Stimulated activated CD8-positive, alpha-beta memory T cell treated with anti-CD3 and anti-CD28 coated beads, Interleukin-4, amount 100 ng/mL, for 1 hour (primary cell): ENCODE results near the gene MAP4.

Experiments used
- DNase-seq, 2 donors: peaks; one replicate each; pipeline ENCODE4 v3.0.0-alpha.2; 2020; ENCODE audit warnings: low read depth in 2 of 2, low spot score in 1 of 2

Gene MAP4

GRCh38 chr3:47974974-47975470 is 41.2 kb downstream of the MAP4 start:
- DNase-seq, result no peak

DNA sequence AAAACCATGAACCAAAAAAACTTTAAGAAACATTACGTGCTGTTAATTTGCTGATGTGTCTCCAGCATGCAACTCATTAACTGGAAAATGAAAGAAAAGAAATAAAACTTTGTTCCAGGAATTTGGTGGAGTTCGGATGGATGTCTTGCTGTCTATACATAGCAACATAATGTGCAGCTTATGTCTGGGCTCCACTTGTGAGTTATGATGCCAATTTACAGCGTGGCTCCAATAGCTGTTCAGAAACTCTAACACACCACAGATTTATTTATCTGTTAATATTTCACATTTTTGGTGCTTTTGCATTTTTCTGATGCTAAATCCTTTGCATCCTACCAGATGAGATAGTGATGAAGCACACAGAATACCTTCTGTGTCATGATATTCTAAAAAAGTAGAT is 45.1 kb downstream of the MAP4 start:
- no peak for DNase-seq

- DNase-seq, result no peak
Measured at GRCh38 chr3:47964740-47965139, 51.5 kb downstream of the MAP4 start.

DNA sequence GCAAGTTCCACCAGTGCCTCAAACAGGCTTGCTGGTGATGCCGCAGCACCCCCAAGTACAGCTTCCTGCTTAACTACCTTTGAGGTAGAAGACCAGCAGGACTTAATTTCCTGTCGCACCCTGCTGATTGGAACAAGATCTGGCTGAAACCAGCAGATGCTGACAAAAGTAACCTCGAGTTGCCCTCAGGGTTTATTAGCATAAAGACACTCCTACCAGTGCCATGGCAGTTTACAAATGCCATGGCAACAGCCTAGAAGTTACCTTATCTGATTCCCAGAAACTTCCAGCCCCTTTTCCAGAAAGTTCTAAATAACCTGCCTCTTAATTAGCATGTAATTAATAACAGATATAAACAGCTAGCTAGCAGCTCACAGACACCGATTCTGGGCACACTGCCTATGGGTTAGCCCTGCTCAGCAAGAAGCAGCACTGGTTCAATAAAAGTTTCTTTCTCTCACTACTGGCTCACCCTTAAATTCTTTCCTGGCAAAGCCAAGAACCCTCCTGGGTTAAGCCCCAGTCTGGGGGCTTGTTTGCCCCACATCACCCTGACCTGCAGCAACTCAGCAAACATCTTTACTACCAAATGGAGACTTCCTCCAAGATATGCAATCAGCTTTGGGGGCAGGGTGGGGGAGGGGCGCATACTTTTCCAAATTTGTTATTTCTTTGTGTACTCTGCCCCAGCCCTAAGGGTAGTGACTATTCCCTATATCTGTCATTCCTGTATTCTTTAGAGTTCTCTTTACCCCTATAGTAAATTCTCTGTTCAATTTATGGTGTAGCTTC is 54.2 kb downstream of the MAP4 start:
- no peak for DNase-seq

- no peak for DNase-seq
Measured at GRCh38 chr3:47961036-47961435, 55.2 kb downstream of the MAP4 start.

- no peak for DNase-seq
Measured at GRCh38 chr3:47956521-47956920, 59.7 kb downstream of the MAP4 start.

GRCh38 chr3:47954567-47954966 is 61.6 kb downstream of the MAP4 start:
- DNase-seq, result no peak

DNA sequence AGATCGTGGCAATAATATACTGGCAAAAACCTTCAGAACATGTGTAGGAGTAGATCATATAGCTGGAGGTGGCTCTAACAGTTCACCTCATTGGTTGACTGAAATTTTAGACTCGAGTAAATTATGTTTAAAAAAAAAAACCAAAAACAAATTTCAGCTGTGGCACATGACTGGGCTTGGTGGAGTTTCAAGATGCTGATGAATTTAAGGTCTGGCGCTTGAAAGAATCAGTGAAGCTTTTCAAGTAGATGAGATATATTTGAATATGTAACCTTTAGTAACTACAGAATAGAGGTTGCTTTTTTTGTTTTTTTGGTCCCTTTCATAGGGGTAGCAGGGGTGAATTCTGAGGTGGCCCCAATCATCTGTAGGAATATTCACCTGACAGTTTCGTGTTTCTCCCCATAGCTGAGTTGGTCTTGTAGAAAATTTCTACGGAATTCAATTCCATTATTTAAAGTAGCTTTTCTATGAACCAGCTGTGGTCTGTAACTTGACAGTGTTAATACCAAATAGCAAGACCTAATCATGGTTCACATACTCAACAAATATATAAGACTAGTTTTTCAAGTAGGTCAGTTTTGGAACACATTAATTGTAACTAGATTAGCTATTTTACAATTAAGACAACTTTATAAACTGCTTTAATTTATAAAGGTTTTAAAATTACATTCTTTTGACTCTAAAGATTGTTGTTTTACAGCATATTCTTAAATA is 65.6 kb downstream of the MAP4 start:
- no peak for DNase-seq

- DNase-seq, result no peak
Measured at GRCh38 chr3:47949979-47950378, 66.2 kb downstream of the MAP4 start.

- no peak for DNase-seq
Measured at GRCh38 chr3:47940232-47940631, 76.0 kb downstream of the MAP4 start.

DNA sequence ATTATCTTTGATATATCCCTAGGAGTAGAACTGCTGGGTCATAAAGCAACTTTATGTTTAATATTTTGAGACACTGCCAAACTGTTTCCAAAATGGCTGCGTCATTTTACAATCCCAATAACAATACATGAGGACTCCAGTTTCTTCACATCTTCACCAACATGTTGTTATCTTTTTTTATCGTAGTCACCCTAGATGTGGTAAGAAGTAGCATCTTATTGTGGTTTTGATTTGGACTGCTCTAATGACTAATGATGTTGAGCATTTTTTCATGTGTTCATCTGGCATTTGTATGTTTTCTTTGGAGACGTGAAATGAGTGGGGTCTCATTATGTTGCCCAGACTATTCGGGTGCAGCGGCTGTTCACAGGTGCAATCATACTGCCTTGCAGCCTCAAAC is 83.8 kb downstream of the MAP4 start:
- DNase-seq, result no peak

DNA sequence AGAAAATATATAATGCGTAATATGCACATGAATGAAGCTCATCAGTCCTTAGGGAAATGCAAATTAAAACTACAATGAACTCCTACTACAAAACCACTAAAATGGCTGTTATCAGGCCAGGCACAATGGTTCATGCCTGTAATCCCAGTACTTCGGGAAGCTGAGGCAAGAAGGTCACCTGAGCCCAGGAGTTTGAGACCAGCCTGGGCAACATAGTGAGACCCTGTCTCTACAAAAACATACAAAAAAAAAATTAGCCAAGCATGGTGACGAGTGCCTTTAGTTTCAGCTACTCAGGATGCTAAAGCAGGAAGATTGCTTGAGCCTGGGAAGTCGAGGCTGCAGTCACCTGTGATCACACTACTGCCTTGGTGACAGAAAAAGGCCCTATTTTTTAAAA is 85.2 kb downstream of the MAP4 start:
- no peak for DNase-seq

- no peak for DNase-seq
Measured at GRCh38 chr3:47916696-47917095, 99.5 kb downstream of the MAP4 start.

- DNase-seq, result no peak
Measured at GRCh38 chr3:47916201-47916600, 100.0 kb downstream of the MAP4 start.

DNA sequence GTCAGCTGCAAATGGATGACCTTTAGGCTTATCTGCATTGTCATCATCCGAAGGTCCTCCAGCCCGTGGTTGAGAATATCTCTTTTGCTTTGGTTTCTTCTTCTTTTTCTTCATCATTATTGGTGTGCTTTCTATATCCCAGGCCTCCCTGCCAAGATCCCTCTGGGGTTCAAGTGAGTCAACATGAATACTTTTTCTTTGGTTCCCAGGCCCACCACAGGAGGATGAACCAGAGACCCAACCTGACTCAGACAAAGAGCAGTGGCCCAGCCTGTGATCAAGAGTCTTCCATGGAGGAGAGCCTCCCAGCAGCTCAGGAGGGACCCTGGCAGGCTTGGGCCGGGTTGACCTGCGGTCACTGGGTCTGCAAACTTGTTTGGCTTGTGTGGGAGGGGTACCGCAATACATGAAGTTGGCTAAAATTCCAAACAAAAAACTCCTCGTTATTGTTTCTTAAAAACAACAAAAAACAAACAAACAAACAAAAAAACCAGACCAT is 104.2 kb downstream of the MAP4 start:
- DNase-seq, result no peak

DNA sequence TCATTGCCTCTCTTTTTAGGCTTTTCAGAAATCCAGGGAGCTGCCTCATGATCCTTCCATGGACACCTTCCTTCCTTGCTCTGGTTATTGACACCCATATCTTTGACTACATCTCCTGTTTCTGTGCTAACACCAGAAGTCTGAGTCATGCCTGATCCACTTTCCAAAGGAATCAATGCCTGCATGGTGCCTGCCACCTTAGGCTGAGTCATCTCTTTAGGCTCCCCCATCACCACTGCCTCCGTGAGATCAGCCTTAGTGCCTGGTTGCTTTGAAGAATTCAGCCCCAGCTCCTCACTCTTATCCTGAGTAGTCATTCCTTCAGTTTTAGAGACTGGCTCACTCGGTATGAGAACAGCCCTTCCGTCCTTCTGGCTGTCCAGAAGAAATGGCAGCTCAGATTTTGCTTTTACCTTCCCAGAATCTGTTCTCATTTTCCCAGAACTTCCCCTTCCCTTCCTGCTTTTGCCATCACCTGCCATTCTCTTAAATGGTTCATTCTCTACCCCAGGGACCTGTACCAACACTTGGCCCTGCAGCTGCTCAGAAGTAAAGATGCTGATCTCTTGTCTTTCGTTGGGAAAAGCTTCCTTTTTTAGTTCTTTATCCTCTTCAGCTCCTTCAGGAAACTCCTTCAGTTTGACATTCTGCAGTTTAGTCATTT is 105.3 kb downstream of the MAP4 start:
- DNase-seq, result no peak

DNA sequence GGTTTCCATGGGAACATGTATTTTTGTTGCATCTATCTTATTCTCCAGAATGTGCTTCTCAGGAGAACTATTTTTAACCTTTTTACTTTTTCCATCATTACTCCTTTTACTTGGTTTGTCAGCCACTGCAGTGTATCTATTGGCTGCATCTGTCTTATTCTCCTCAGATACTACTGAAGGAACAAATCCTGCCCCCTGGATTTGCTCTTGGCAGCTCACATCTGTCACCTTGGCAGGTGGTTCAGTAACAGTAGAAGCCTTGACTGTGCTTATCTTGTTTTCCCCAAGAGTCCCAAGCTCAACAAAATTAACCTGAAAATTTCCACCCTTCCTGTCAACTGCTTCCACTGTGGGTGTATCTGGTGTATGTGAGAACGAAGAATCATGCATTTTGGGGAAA is 106.0 kb downstream of the MAP4 start:
- no peak for DNase-seq

GRCh38 chr3:47909607-47910006 is 106.6 kb downstream of the MAP4 start:
- no peak for DNase-seq

DNA sequence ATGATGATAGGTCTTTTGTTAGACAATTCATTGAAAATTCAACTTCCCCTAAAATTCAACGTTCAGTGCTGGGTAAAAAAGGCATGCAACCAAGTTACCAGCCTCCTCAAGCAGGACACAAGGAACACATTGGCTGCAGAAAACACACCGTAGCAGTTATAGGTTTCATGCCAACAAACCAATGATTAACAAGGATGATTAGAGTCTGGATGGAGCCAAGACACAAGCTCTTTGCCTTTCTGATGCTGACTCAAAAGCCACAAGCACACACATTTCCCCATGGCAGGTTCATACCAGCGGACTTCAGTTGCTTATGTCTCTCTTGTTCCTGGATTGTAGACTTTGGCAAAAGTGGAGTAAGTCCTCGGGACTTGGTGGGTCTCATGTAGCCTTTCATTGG is 107.5 kb downstream of the MAP4 start:
- DNase-seq, result no peak

- no peak for DNase-seq
Measured at GRCh38 chr3:47907784-47908183, 108.4 kb downstream of the MAP4 start.

DNA sequence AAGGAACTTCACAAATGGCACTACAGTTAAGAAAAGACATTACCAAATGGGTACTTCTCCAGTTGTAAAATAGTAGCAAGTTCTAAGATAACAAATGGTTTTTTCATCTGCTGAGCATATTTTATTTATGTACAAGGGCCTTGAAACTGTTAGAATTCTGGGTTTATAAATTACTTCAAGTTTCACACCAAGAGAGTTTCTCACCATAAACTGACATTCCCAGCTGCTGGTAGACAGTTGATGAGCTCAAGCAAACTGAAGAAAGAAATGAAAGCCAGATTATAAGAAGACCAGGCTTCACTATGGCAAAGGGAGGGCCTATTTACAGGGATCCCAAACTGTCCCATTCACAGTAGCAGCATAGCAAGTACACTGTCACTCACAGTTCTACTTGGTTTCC is 113.5 kb downstream of the MAP4 start:
- no peak for DNase-seq

DNA sequence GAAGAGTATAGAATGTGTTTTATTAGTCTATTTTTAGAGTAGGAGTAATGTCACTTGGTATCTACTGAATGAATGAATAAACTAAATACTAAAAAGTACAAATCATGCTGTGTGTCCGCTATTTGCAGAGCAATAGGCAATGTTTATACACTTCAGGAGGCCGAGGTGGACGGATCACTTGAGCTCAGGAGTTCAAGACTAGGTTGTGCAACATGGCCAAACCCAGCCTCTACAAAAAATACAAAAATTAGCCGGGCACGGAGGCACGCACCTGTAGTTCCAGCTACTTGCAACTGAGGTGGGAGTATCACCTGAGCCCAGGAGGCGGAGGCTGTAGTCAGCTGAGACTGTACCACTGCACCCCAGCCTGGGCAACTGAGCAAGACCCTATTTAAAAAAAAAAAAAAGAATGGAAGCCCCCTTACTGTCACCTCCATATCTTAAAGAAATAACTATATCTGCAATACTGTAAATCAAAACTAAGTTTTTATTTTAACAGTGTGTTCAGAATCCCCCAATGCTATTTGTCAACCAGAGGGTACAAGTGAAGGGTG is 114.9 kb downstream of the MAP4 start:
- DNase-seq, result no peak
